ENCODE data around the gene TMEM184C.

Gene TMEM184C

DNA sequence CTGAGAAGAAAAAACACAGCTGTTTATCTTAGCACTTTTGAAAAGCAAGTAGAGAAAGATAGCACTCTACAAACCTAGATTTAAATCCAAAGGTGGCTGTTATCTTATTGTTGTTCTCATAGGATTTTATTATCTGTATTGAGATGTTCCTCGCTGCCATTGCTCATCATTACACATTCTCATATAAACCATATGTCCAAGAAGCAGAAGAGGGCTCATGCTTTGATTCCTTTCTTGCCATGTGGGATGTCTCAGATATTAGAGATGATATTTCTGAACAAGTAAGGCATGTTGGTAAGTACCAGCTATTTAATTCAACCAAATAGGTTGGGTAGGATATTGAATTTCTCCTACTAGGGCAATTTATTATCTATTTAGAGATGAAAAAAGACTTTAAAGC is 16.4 kb downstream of the TMEM184C start:
- DNase-seq: no peak
- H3K27ac ChIP-seq (ENCODE audit: low read length): no peak overlapping the region
- no peak overlapping the region for H3K4me3 ChIP-seq (ENCODE audit: low read length)
- H3K9ac ChIP-seq (ENCODE audit: low read length): no peak overlapping the region
- no peak overlapping the region for H3K4me2 ChIP-seq (ENCODE audit: low read depth, low read length)
- no peaks in the 10 kb centered on the region for H3K27me3 ChIP-seq (replicated peaks; ENCODE audit: insufficient read depth, low read length)
- no peaks in the 10 kb centered on the region for H3K4me1 ChIP-seq (ENCODE audit: low read length)
- peaks cover 7% of the 10 kb centered on the region; the same call in 1 of the 2 replicates for H3K36me3 ChIP-seq (replicated peaks; ENCODE audit: insufficient read depth, low read length)
- TF ChIP-seq EZH2 (optimal IDR thresholded peaks at IDR 0.05; ENCODE audit: low read depth, low read length): no peak
- TF ChIP-seq EZH2phosphoT487 (IDR thresholded peaks at IDR 0.05; ENCODE audit: low read length): no peak
- TF ChIP-seq, protein P1, sequence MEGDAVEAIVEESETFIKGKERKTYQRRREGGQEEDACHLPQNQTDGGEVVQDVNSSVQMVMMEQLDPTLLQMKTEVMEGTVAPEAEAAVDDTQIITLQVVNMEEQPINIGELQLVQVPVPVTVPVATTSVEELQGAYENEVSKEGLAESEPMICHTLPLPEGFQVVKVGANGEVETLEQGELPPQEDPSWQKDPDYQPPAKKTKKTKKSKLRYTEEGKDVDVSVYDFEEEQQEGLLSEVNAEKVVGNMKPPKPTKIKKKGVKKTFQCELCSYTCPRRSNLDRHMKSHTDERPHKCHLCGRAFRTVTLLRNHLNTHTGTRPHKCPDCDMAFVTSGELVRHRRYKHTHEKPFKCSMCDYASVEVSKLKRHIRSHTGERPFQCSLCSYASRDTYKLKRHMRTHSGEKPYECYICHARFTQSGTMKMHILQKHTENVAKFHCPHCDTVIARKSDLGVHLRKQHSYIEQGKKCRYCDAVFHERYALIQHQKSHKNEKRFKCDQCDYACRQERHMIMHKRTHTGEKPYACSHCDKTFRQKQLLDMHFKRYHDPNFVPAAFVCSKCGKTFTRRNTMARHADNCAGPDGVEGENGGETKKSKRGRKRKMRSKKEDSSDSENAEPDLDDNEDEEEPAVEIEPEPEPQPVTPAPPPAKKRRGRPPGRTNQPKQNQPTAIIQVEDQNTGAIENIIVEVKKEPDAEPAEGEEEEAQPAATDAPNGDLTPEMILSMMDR (IDR thresholded peaks at IDR 0.05; ENCODE audit: low read length): no peak
- no peaks in the 10 kb centered on the region for H3K79me2 ChIP-seq (ENCODE audit: low read length)
- no peak overlapping the region for H2AFZ ChIP-seq (ENCODE audit: low read length)
- H3K9me2 ChIP-seq (replicated peaks; ENCODE audit: insufficient read depth, low read length): no peaks in the 10 kb centered on the region
- no peaks in the 10 kb centered on the region for H3K9me3 ChIP-seq (replicated peaks; ENCODE audit: insufficient read depth, low read length)
- H4K20me1 ChIP-seq (ENCODE audit: insufficient read depth, low read length): no peaks in the 10 kb centered on the region
- no peaks in the 10 kb centered on the region; the same call in 1 of the 2 replicates for H3F3A ChIP-seq (ENCODE audit: insufficient read depth, low read length)

DNA sequence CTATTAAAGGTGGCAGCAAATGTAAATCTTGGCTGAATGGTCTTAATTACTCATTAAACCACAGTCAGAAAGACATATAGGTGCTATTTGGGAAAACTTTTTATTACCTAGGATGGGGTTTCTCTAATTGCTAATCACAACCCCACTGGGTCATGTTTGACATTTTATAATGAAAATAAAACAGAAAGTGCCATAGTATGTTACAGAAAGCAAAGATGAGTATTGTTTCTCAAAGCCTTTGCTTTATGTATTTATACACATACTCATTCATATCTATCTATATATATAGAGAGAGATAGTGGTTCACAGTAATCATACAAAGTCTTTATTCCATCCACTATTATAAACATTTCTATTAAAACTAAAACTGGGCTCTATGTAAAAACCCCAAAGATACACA is 18.2 kb downstream of the TMEM184C start:
- Histone ChIP-seq H3K9me2 (replicated peaks; ENCODE audit: insufficient read depth, low read length) (no peaks in the 10 kb centered on the region), H2AFZ (ENCODE audit: low read length) (no peak overlapping the region), H3K79me2 (ENCODE audit: low read length) (no peaks in the 10 kb centered on the region), H4K20me1 (ENCODE audit: insufficient read depth, low read length) (no peaks in the 10 kb centered on the region), H3K4me3 (ENCODE audit: low read length) (no peak overlapping the region), H3F3A (ENCODE audit: insufficient read depth, low read length) (no peaks in the 10 kb centered on the region; the same call in 1 of the 2 replicates), H3K27ac (ENCODE audit: low read length) (no peak overlapping the region), H3K27me3 (replicated peaks; ENCODE audit: insufficient read depth, low read length) (no peaks in the 10 kb centered on the region), H3K36me3 (replicated peaks; ENCODE audit: insufficient read depth, low read length) (peaks cover 7% of the 10 kb centered on the region; the same call in 1 of the 2 replicates), H3K4me1 (ENCODE audit: low read length) (no peaks in the 10 kb centered on the region), H3K9me3 (replicated peaks; ENCODE audit: insufficient read depth, low read length) (no peaks in the 10 kb centered on the region), H3K9ac (ENCODE audit: low read length) (no peak overlapping the region), H3K4me2 (ENCODE audit: low read depth, low read length) (no peak overlapping the region)
- DNase-seq: no peak
- TF ChIP-seq EZH2phosphoT487 (IDR thresholded peaks at IDR 0.05; ENCODE audit: low read length): no peak
- TF ChIP-seq EZH2 (optimal IDR thresholded peaks at IDR 0.05; ENCODE audit: low read depth, low read length): no peak
- TF ChIP-seq, protein P1 (IDR thresholded peaks at IDR 0.05; ENCODE audit: low read length): no peak

DNA sequence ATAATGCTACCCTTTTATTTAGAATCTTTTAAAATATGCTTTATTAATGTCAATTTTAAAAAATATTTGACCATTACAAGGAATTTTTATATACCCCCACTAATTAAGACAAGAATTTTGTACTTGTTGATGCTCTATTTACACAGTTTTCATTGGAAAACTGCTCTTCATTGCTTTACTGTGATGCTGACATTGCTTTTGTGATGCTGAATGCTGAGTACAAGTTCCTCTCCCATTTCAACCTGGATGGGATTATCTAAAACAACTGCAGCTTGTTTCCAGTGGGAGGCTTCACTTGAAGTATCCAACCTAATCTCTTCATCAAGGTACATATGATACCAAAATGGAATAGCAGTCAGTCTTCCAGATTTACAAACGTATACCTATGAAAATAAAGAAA is 21.2 kb downstream of the TMEM184C start:
- Histone ChIP-seq H4K20me1 (ENCODE audit: insufficient read depth, low read length) (no peaks in the 10 kb centered on the region), H3K27me3 (replicated peaks; ENCODE audit: insufficient read depth, low read length) (no peaks in the 10 kb centered on the region), H3K4me3 (ENCODE audit: low read length) (no peak overlapping the region), H3K79me2 (ENCODE audit: low read length) (no peaks in the 10 kb centered on the region), H3K9me3 (replicated peaks; ENCODE audit: insufficient read depth, low read length) (no peaks in the 10 kb centered on the region), H3K27ac (ENCODE audit: low read length) (no peak overlapping the region), H2AFZ (ENCODE audit: low read length) (no peak overlapping the region), H3K36me3 (replicated peaks; ENCODE audit: insufficient read depth, low read length) (peaks cover 7% of the 10 kb centered on the region; the same call in 1 of the 2 replicates), H3K4me1 (ENCODE audit: low read length) (no peaks in the 10 kb centered on the region), H3K9me2 (replicated peaks; ENCODE audit: insufficient read depth, low read length) (no peaks in the 10 kb centered on the region), H3K9ac (ENCODE audit: low read length) (no peak overlapping the region), H3F3A (ENCODE audit: insufficient read depth, low read length) (no peaks in the 10 kb centered on the region), H3K4me2 (ENCODE audit: low read depth, low read length) (no peak overlapping the region)
- TF ChIP-seq EZH2phosphoT487 (IDR thresholded peaks at IDR 0.05; ENCODE audit: low read length): no peak
- TF ChIP-seq EZH2 (optimal IDR thresholded peaks at IDR 0.05; ENCODE audit: low read depth, low read length): no peak
- TF ChIP-seq, protein P1 (IDR thresholded peaks at IDR 0.05; ENCODE audit: low read length): no peak
- no peak for DNase-seq
